ENCODE data around the gene ARPC5.

Gene ARPC5

GRCh38 chr1:183597656-183598347 lies 37.8 kb downstream of the ARPC5 start:
- no peak overlapping the region for H3K27ac ChIP-seq

GRCh38 chr1:183596500-183596899 lies 39.1 kb downstream of the ARPC5 start:
- no peak overlapping the region for H3K4me3 ChIP-seq (ENCODE audit: low read depth, low read length)
- no peaks in the 10 kb centered on the region for H3K36me3 ChIP-seq (ENCODE audit: control insufficient read depth, insufficient read depth, low read length)
- no peaks in the 10 kb centered on the region for H3K27me3 ChIP-seq (ENCODE audit: control insufficient read depth, insufficient read depth, low read length)
- no peaks in the 10 kb centered on the region for H3K79me2 ChIP-seq
- H3K9me3 ChIP-seq (ENCODE audit: control insufficient read depth, low read length): no peaks in the 10 kb centered on the region
- no peak overlapping the region for H3K4me2 ChIP-seq (ENCODE audit: low read length)
- TF ChIP-seq CTCF (IDR thresholded peaks at IDR 0.05): no peak
- H3K27ac ChIP-seq: no peak overlapping the region
- no peak overlapping the region for H3K9ac ChIP-seq
- H3K4me1 ChIP-seq: no peaks in the 10 kb centered on the region
- no peak overlapping the region for H2AFZ ChIP-seq

More at GRCh38 chr1:183597656-183598347, 37.8 kb downstream of the ARPC5 start:
- Histone ChIP-seq H2AFZ (no peak overlapping the region), H3K9ac (no peak overlapping the region), H3K36me3 (ENCODE audit: control insufficient read depth, insufficient read depth, low read length) (no peaks in the 10 kb centered on the region), H3K9me3 (ENCODE audit: control insufficient read depth, low read length) (no peaks in the 10 kb centered on the region), H3K4me1 (no peaks in the 10 kb centered on the region), H3K27me3 (ENCODE audit: control insufficient read depth, insufficient read depth, low read length) (no peaks in the 10 kb centered on the region), H3K4me3 (ENCODE audit: low read depth, low read length) (no peak overlapping the region), H3K79me2 (no peaks in the 10 kb centered on the region), H3K4me2 (ENCODE audit: low read length) (no peak overlapping the region)
- TF ChIP-seq CTCF (IDR thresholded peaks at IDR 0.05): no peak

DNA sequence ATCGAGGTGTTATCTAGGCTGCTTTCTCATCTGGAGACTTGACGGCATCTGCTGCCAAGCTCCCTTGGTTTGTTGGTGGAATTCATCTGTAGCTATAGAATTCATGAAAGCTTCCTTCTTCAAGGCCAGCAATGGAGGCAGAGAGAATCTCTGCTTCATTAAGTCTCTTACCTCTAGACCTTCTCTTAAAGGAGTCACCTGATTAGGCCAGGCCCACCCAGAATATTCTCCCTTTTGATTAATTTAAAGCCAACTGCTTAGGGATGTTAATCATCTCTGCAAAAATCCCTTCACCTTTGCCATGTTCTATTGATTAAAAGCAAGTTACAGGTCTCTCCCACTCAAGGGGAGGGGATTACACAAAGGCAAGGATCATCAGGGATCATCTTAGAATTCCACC lies 40.0 kb downstream of the ARPC5 start:
- Histone ChIP-seq H3K27ac (no peak overlapping the region), H3K9ac (no peak overlapping the region), H3K36me3 (ENCODE audit: control insufficient read depth, insufficient read depth, low read length) (no peaks in the 10 kb centered on the region), H3K4me1 (no peaks in the 10 kb centered on the region), H3K4me3 (ENCODE audit: low read depth, low read length) (no peak overlapping the region), H3K27me3 (ENCODE audit: control insufficient read depth, insufficient read depth, low read length) (no peaks in the 10 kb centered on the region), H3K79me2 (no peaks in the 10 kb centered on the region), H3K9me3 (ENCODE audit: control insufficient read depth, low read length) (no peaks in the 10 kb centered on the region), H3K4me2 (ENCODE audit: low read length) (no peak overlapping the region), H2AFZ (no peak overlapping the region)
- TF ChIP-seq CTCF (IDR thresholded peaks at IDR 0.05): no peak

DNA sequence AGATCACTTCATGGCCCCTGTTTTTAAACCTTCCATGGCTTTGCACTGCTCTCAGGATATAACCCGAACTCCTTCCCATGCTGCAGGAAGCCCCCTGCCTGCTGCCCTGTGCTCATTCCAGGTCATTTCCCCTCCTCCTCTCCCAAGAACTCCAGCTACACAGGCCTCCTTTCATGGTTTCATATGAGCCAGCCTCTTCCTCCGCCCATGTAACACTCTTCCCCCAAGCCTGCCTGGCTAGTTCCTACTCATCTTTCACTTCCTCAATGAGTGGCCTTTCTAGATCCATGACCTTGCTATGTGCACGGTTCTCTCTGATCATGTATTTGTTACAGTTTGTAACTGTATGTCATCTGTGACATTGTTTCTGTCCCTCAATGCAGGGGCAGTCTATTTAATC lies 42.2 kb downstream of the ARPC5 start:
- no peaks in the 10 kb centered on the region for H3K36me3 ChIP-seq (ENCODE audit: control insufficient read depth, insufficient read depth, low read length)
- H3K4me1 ChIP-seq: no peaks in the 10 kb centered on the region
- H3K9me3 ChIP-seq (ENCODE audit: control insufficient read depth, low read length): no peaks in the 10 kb centered on the region
- H3K79me2 ChIP-seq: no peaks in the 10 kb centered on the region
- H2AFZ ChIP-seq: no peak overlapping the region
- H3K27me3 ChIP-seq (ENCODE audit: control insufficient read depth, insufficient read depth, low read length): no peaks in the 10 kb centered on the region
- H3K27ac ChIP-seq: no peak overlapping the region
- TF ChIP-seq CTCF (IDR thresholded peaks at IDR 0.05): no peak
- no peak overlapping the region for H3K4me2 ChIP-seq (ENCODE audit: low read length)
- no peak overlapping the region for H3K4me3 ChIP-seq (ENCODE audit: low read depth, low read length)
- no peak overlapping the region for H3K9ac ChIP-seq

DNA sequence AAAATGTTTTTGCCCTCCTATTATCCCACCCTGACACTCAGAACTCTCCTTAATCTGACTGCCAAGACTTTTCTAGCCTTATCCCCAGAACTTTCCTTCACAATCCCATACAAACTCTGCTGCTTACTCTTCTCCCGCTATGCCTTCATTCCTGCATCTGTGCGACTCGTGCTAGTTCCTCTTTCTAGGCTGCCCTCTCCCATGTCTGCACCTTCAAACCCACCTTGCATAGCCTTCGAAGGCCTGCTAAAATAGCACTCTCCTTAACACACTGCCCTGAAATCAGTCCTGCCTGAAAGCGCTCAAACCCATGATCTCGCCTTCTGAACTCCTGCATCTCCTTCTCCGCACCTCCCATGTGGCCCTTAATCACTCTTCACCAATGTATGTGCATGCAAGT lies 42.9 kb downstream of the ARPC5 start:
- H3K4me3 ChIP-seq (ENCODE audit: low read depth, low read length): no peak overlapping the region
- no peak for TF ChIP-seq CTCF (IDR thresholded peaks at IDR 0.05)
- no peak overlapping the region for H3K27ac ChIP-seq

More for the DNA sequence above, 42.9 kb downstream of the ARPC5 start:
- Histone ChIP-seq H3K9ac (no peak overlapping the region), H3K4me1 (no peaks in the 10 kb centered on the region), H3K9me3 (ENCODE audit: control insufficient read depth, low read length) (no peaks in the 10 kb centered on the region), H3K79me2 (no peaks in the 10 kb centered on the region), H3K36me3 (ENCODE audit: control insufficient read depth, insufficient read depth, low read length) (no peaks in the 10 kb centered on the region), H2AFZ (no peak overlapping the region), H3K27me3 (ENCODE audit: control insufficient read depth, insufficient read depth, low read length) (no peaks in the 10 kb centered on the region), H3K4me2 (ENCODE audit: low read length) (no peak overlapping the region)

Data from parathyroid adenoma (tissue), 2 donors.